IMR-90 (cell line): Measurements from ENCODE around the gene DGKQ. TPM values are rescaled to one million over a fixed set of nuclear protein-coding genes. Genes with fewer than 3 reads are reported as not detected.

Experiments
- ATAC-seq: fragments of 200-7000 bp; cut with Tn5 transposase; 2 replicates; pipeline ENCODE4 v1.9.1; 2020; ENCODE audit warnings: low read depth, mild to moderate bottlenecking, moderate library complexity
- BruUV-seq: library from RNA; stranded (reverse); fragments of 400-500 nt; replicated peaks from 2 replicates; lab custom pipeline; 2021; lab: Mats Ljungman, UMichigan
- CTCF ChIA-PET: fragments of 300-600 bp; formaldehyde crosslinking; extraction: SDS; loops from one replicate; lab custom pipeline; 2021; ENCODE audit warnings: antibody characterized with exemption; lab: Yijun Ruan, JAX
- POLR2A ChIA-PET: fragments of 300-600 bp; sonication (Branson Sonifier 250); formaldehyde crosslinking; loops from one replicate; lab custom pipeline; 2022; ENCODE audit warnings: antibody characterized with exemption; ENCODE audit not compliant: unreplicated experiment; lab: Charles Lee
- DNase-seq: peaks from one replicate; pipeline ENCODE4 v3.0.0; 2013
- H2AFZ ChIP-seq: replicated peaks from 2 replicates; pipeline ENCODE3; 2013; ENCODE audit warnings: low read length, mild to moderate bottlenecking; ENCODE audit not compliant: poor library complexity
- H2AK5ac ChIP-seq: 2 replicates; pipeline ENCODE4 v1.6.1; 2013; ENCODE audit warnings: low read depth, low read length, inconsistent platforms
- H2AK9ac ChIP-seq: replicated peaks from 2 replicates; pipeline ENCODE3; 2013; ENCODE audit warnings: mild to moderate bottlenecking, low read depth, low read length, moderate library complexity; ENCODE audit not compliant: poor library complexity
- H2BK120ac ChIP-seq: 2 replicates; pipeline ENCODE4 v1.6.1; 2013; ENCODE audit warnings: low read depth, low read length, inconsistent platforms
- H2BK15ac ChIP-seq: 3 replicates; pipeline ENCODE4 v1.6.1; 2013; ENCODE audit warnings: low read depth, low read length, inconsistent platforms
- H2BK20ac ChIP-seq: 2 replicates; pipeline ENCODE4 v1.6.1; 2013; ENCODE audit warnings: low read depth, mild to moderate bottlenecking, inconsistent platforms, low read length, moderate library complexity
- H2BK5ac ChIP-seq: 2 replicates; pipeline ENCODE4 v1.6.1; 2013; ENCODE audit warnings: mild to moderate bottlenecking, low read depth, low read length, inconsistent platforms; ENCODE audit not compliant: poor library complexity, severe bottlenecking
- H3K14ac ChIP-seq: replicated peaks from 2 replicates; pipeline ENCODE4 v1.6.1; 2013; ENCODE audit warnings: low read depth, low read length, inconsistent platforms
- H3K18ac ChIP-seq: 2 replicates; pipeline ENCODE4 v1.6.1; 2013; ENCODE audit warnings: low read depth, low read length, control low read depth
- H3K23ac ChIP-seq: 2 replicates; pipeline ENCODE4 v1.6.1; 2013; ENCODE audit warnings: low read depth, low read length, inconsistent platforms
- H3K27ac ChIP-seq: 2 replicates; pipeline ENCODE4 v1.5.1; 2013; ENCODE audit warnings: mild to moderate bottlenecking, control low read depth, low read length; ENCODE audit not compliant: insufficient read depth
- H3K27me3 ChIP-seq: 2 replicates; pipeline ENCODE4 v1.6.1; 2013; ENCODE audit warnings: low read length; ENCODE audit not compliant: control insufficient read depth, insufficient read depth
- H3K36me3 ChIP-seq: 2 replicates; pipeline ENCODE4 v1.6.1; 2013; ENCODE audit warnings: low read length, mixed read lengths; ENCODE audit not compliant: control insufficient read depth, insufficient read depth
- H3K4ac ChIP-seq: 2 replicates; pipeline ENCODE4 v1.6.1; 2013; ENCODE audit warnings: low read depth, low read length, inconsistent platforms
- H3K4me1 ChIP-seq: 2 replicates; pipeline ENCODE4 v1.6.1; 2013; ENCODE audit warnings: low read length, mixed read lengths; ENCODE audit not compliant: control insufficient read depth, insufficient read depth
- H3K4me2 ChIP-seq: 2 replicates; pipeline ENCODE4 v1.6.1; 2013; ENCODE audit warnings: low read depth, mild to moderate bottlenecking, control low read depth, low read length, moderate library complexity
- H3K4me3 ChIP-seq: 2 replicates; pipeline ENCODE4 v1.5.1; 2013; ENCODE audit warnings: low read depth, mild to moderate bottlenecking, control low read depth, low read length, moderate library complexity; ENCODE audit not compliant: insufficient read depth
- H3K56ac ChIP-seq: 2 replicates; pipeline ENCODE4 v1.6.1; 2013; ENCODE audit warnings: low read length, inconsistent platforms; ENCODE audit not compliant: insufficient read depth; ENCODE audit errors: extremely low read depth
- H3K79me1 ChIP-seq, 2 experiments: 2 replicates each; pipeline ENCODE4 v1.6.1; 2013; ENCODE audit warnings: low read length in 2 of 2, inconsistent platforms in 1 of 2, low read depth in 1 of 2
- H3K9ac ChIP-seq: 2 replicates; pipeline ENCODE4 v1.6.1; 2013; ENCODE audit warnings: low read depth, low read length, control low read depth
- H3K9me1 ChIP-seq: 2 replicates; pipeline ENCODE4 v1.6.1; 2013; ENCODE audit warnings: low read length, inconsistent platforms; ENCODE audit not compliant: insufficient read depth
- H3K9me3 ChIP-seq: 2 replicates; pipeline ENCODE4 v1.6.1; 2013; ENCODE audit warnings: low read length; ENCODE audit not compliant: control insufficient read depth, insufficient read depth
- H4K20me1 ChIP-seq: 2 replicates; pipeline ENCODE4 v1.6.1; 2013; ENCODE audit warnings: low read length, inconsistent platforms; ENCODE audit not compliant: insufficient read depth
- H4K5ac ChIP-seq: 2 replicates; pipeline ENCODE4 v1.6.1; 2013; ENCODE audit warnings: mild to moderate bottlenecking, low read depth, low read length, control low read depth
- H4K8ac ChIP-seq, 2 experiments: 2 replicates each; pipeline ENCODE4 v1.6.1; 2013; ENCODE audit warnings: low read depth in 2 of 2, low read length in 2 of 2, control low read depth in 1 of 2, inconsistent platforms in 1 of 2
- H4K91ac ChIP-seq: 2 replicates; pipeline ENCODE4 v1.6.1; 2013; ENCODE audit warnings: low read depth, low read length, inconsistent platforms; ENCODE audit not compliant: insufficient read depth
- BHLHE40 ChIP-seq: fragments of 150-350 bp; IDR thresholded peaks from 2 replicates; pipeline ENCODE4 v1.6.1; 2016; ENCODE audit warnings: mild to moderate bottlenecking, low read depth, low read length
- CEBPB ChIP-seq: IDR thresholded peaks from 2 replicates; pipeline ENCODE4 v1.6.1; 2012; ENCODE audit warnings: low read depth, low read length, improper control_type of control experiment
- CHD1 ChIP-seq: IDR thresholded peaks from 2 replicates; pipeline ENCODE4 v1.6.1; 2012; ENCODE audit warnings: low read depth, low read length, improper control_type of control experiment
- MAZ ChIP-seq: IDR thresholded peaks from 2 replicates; pipeline ENCODE4 v1.6.1; 2012; ENCODE audit warnings: low read depth, mild to moderate bottlenecking, low read length, improper control_type of control experiment, moderate library complexity, borderline replicate concordance
- MXI1 ChIP-seq: IDR thresholded peaks from 2 replicates; pipeline ENCODE4 v1.6.1; 2012; ENCODE audit warnings: low read depth, mild to moderate bottlenecking, low read length, moderate library complexity, borderline replicate concordance
- POLR2A ChIP-seq: IDR thresholded peaks from 2 replicates; pipeline ENCODE4 v1.6.1; 2012; ENCODE audit warnings: mild to moderate bottlenecking, low read depth, low read length
- RCOR1 ChIP-seq: IDR thresholded peaks from 2 replicates; pipeline ENCODE4 v1.6.1; 2012; ENCODE audit warnings: mild to moderate bottlenecking, low read length, improper control_type of control experiment; ENCODE audit not compliant: insufficient replicate concordance
- WGBS, 2 experiments: methylation state at CpG; one replicate each; pipeline versions ENCODE4 v1.1.5 to v1.1.7; 2013; ENCODE audit warnings: missing lambda C conversion rate in 2 of 2; ENCODE audit not compliant: insufficient read length in 1 of 2; ENCODE audit errors: extremely low coverage in 2 of 2; 5-methylcytosine and 5-hydroxymethylcytosine counted together
- dilution Hi-C: fragments of 300-500 bp; cut with HindIII; formaldehyde crosslinking; loops from one replicate; pipeline ENCODE4 v1.14.3; 2018; ENCODE audit warnings: low sequenced_read_pairs; ENCODE audit not compliant: unreplicated experiment
- in situ Hi-C: fragments of 300-500 bp; cut with MboI; formaldehyde crosslinking; loops from 3 replicates; pipeline ENCODE4 v1.14.3; 2019; ENCODE audit warnings: low sequenced_read_pairs, inconsistent platforms, mixed read lengths
- intact Hi-C: fragments of 100-400 bp; cut with micrococcal nuclease; formaldehyde crosslinking; loops from 2 replicates; pipeline ENCODE4 v1.10.0; 2022
- polyA plus RNA-seq, 3 experiments: library from polyadenylated mRNA; depleted of rRNA; stranded (reverse); fragments of >200 nt; gene quantifications; 2 replicates each; pipeline ENCODE4 v1.2.3, GENCODE V29; 2012; ENCODE audit warnings: low replicate concordance in 1 of 3
- total RNA-seq: library from RNA; depleted of rRNA; stranded (reverse); fragments of >200 nt; gene quantifications from 2 replicates; pipeline ENCODE4 v1.2.3, GENCODE V29; 2012
- TF ChIP-seq, protein P1 (sequence below): conservative IDR thresholded peaks from 2 replicates; pipeline ENCODE4 v1.5.1; 2012; ENCODE audit warnings: mild to moderate bottlenecking, low read depth, low read length, improper control_type of control experiment

Gene DGKQ
- total and polyA plus RNA-seq, 2 of the 4 experiments (the other 2 are of a cell fraction): 4.3 to 15.6 TPM

DNA sequence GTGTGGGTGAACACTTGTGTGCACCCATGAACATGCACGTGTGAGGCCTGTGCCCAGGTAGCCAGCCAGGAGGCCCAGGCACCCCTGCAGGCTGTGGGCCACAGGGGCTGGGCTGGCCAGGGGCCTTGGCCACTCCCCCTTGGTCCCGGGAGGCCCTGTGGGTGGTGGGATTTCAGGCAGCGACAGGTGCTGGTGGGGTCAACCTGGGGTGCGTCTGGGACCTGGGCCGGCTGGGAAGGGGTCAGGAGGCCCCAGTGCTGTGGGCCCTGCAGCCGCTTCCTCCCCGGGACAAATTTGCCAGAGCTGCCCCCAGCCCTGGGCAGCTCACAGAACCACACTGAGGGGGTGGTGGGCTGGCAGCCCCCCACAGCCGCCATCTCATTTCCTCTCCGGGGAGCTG, 46.0 kb upstream of the DGKQ start:
- no peak overlapping the region for H3K56ac ChIP-seq
- H3K4me3 ChIP-seq: no peak overlapping the region
- H4K20me1 ChIP-seq: peaks cover 20% of the 10 kb centered on the region
- ChIA-PET CTCF (no interaction called here), POLR2A (no interaction called here)
- H3K27ac ChIP-seq: no peak overlapping the region
- in situ Hi-C loops (no loop called here), dilution Hi-C loops (no loop called here), intact Hi-C loops (no loop called here)
- no peak overlapping the region for H2AK9ac ChIP-seq
- TF ChIP-seq RCOR1 (no peak), POLR2A (no peak), CHD1 (no peak), BHLHE40 (no peak), MAZ (no peak), CEBPB (no peak), MXI1 (no peak)
- TF ChIP-seq, protein P1, sequence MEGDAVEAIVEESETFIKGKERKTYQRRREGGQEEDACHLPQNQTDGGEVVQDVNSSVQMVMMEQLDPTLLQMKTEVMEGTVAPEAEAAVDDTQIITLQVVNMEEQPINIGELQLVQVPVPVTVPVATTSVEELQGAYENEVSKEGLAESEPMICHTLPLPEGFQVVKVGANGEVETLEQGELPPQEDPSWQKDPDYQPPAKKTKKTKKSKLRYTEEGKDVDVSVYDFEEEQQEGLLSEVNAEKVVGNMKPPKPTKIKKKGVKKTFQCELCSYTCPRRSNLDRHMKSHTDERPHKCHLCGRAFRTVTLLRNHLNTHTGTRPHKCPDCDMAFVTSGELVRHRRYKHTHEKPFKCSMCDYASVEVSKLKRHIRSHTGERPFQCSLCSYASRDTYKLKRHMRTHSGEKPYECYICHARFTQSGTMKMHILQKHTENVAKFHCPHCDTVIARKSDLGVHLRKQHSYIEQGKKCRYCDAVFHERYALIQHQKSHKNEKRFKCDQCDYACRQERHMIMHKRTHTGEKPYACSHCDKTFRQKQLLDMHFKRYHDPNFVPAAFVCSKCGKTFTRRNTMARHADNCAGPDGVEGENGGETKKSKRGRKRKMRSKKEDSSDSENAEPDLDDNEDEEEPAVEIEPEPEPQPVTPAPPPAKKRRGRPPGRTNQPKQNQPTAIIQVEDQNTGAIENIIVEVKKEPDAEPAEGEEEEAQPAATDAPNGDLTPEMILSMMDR: no peak
- no peak overlapping the region for H2BK15ac ChIP-seq
- peaks cover 0 to 4% of the 10 kb centered on the region in 2 experiments; a peak in 1 of 4 replicates for H3K79me1 ChIP-seq
- H3K4me1 ChIP-seq: no peaks in the 10 kb centered on the region; the same call in 1 of the 2 replicates
- H3K18ac ChIP-seq: no peak overlapping the region
- no peak overlapping the region for H2AK5ac ChIP-seq
- no peaks in the 10 kb centered on the region for H3K9me3 ChIP-seq
- H3K9ac ChIP-seq: no peak overlapping the region
- ATAC-seq (no peak), DNase-seq (no peak)
- H3K23ac ChIP-seq: no peak overlapping the region
- no peak overlapping the region for H4K91ac ChIP-seq
- H3K27me3 ChIP-seq: no peaks in the 10 kb centered on the region
- H4K8ac ChIP-seq: no peak overlapping the region
- no peak overlapping the region for H3K4me2 ChIP-seq
- H3K14ac ChIP-seq: no peak overlapping the region
- no peak overlapping the region for H2BK120ac ChIP-seq
- H2AFZ ChIP-seq: no peak overlapping the region
- H2BK20ac ChIP-seq: no peak overlapping the region
- no peak overlapping the region for H4K5ac ChIP-seq
- H3K4ac ChIP-seq: no peak overlapping the region
- no peaks in the 10 kb centered on the region for H3K9me1 ChIP-seq
- 100% methylated on average over 1 of the region's 9 CpGs; no CpG with 5 or more reads in 1 of the 2 experiments for WGBS, 2 experiments
- BruUV-seq: no TSS peak
- no peak overlapping the region for H2BK5ac ChIP-seq
- H3K36me3 ChIP-seq: peaks cover 7% of the 10 kb centered on the region; the same call in 1 of the 2 replicates
